GM18861 (cell line): Measurements from ENCODE around the gene NTN4.
"Not testable (repeated sequence)": the region's sequence is repeated elsewhere in the genome, so short reads cannot be mapped to it uniquely, and the experiment has no call there.

ENCODE experiments used
- ATAC-seq: cut with Tn5 transposase; IDR thresholded peaks from one replicate; pipeline ENCODE4 v1.9.1; 2021; ENCODE audit not compliant: unreplicated experiment

NTN4 gene

DNA sequence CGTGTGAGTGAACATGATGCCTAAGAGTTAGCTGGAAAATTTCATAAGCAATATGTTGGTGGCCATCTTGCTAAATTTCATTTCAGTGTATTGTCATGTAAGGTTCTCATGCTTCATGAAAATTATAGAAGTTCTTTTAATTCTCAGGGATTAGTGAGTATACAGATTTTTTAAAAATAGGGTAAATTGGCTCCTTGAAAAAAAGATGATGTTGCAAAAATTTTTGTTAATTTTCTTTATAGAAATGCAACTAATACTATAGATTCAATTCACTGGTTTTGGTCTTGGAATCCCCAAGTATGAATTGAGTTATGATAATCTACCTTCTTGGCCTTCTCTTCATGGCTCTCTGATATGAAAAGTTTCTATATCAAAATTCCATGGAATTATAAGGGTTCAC, 75.4 kb downstream of the NTN4 start:
- no peak for ATAC-seq

- ATAC-seq, result no peak
Observed at GRCh38 chr12:95712269-95712668, 78.3 kb downstream of the NTN4 start.

- ATAC-seq, result no peak
Observed at GRCh38 chr12:95710386-95710785, 80.2 kb downstream of the NTN4 start.

- ATAC-seq, result no peak
Observed at GRCh38 chr12:95709152-95709551, 81.4 kb downstream of the NTN4 start.

- ATAC-seq, result no peak
Observed at GRCh38 chr12:95705143-95705542, 85.4 kb downstream of the NTN4 start.

DNA sequence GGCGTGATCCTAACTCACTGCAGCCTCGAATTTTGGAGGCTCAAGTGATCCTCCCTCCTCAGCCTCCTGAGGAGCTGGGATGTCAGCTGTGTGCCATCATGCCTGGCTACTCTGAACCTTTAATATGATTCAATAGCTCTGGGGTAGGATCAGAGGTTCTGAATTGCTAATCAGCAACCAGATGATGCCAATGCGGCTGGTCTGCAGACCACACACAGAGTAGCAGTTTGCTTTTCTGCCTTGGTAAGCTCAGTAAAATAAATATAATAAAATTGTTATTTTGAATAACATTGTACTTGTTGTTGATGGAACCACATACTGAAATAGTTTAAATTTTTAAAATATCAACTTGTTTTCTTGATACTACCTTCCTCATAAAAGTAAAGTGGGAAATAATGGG, 86.6 kb downstream of the NTN4 start:
- no peak for ATAC-seq

- ATAC-seq, result no peak
Observed at GRCh38 chr12:95701722-95702418, 88.7 kb downstream of the NTN4 start.

- no peak for ATAC-seq
Observed at GRCh38 chr12:95701275-95701674, 89.3 kb downstream of the NTN4 start.

DNA sequence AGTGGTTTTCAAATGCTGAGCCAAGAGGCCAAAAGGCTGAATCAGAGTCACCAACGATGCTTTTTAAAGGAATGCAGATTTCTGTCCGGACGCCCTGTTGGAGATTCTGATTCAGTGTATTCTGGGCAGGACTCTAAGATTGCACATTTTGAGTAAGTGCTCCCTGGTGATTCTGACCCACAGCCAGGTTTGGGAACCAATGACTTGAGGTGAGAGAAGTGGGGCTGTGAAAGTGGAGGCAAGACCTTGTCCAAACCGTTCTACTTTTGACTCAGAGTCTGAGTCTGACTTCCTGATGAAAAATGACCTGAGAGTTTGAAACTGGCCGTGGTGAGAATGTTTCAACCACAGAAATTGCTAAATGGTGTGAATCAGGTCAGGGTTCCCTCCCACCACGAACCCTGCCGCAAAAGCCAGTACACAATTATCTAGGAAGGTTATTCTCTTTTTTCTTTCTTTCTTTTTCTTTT, 90.2 kb downstream of the NTN4 start:
- ATAC-seq, result peak; percentile 97

- ATAC-seq, result no peak
Observed at GRCh38 chr12:95699579-95699978, 91.0 kb downstream of the NTN4 start.

DNA sequence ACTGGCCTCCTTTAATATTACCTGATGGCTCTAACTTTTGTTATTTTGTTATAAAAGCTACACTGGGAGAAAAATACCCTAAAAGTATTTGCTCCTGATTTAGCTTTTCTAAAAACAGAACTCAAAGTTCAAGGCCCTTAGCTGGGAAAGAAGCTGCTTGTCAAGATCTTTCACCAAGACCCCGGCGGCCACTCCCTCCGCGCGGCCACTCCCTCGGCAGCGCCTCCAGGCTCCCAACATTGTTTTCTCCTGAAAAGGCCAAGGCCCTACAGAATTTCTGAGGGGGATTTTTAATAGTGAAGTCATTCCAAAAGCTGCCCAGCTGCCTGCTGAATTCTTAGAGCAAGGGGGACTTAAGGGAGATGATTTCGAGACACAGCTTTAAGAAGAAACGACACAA, 96.4 kb downstream of the NTN4 start:
- ATAC-seq, result no peak

GRCh38 chr12:95693689-95694088, 96.9 kb downstream of the NTN4 start:
- no peak for ATAC-seq

DNA sequence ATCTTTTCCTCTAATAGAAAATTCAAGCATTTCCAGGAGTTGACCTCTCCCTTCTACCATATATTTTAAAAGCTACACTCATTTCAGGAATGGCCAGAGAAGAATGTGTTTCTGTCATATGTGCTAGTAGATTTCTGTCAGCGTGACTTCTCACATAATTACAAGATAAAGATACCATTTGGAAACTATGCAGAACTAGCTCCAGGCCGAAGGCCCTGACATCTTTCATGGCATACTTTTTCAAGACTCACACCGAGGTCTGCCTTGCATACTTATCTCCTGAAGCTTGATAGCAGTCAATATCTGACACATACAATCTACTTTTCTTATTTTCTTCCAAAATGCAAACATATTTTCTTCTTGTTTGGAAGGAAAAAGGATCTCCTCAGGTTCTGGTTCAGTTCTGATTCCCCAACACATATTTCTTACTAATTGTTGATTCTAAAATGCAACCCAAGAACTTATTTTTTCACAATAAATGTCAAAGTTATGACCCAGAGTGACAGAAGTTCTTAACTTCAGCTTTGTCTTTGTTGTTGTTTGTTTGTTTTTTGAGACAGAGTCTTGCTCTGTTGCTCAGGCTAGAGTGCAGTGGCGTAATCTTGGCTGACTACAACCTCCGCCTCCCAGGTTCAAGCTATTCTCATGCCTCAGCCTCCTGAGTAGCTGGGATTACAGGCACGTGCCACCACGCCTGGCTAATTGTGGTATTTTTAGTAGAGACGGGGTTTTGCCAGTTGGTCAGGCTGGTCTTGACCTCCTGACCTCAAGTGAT, 99.5 kb downstream of the NTN4 start:
- ATAC-seq, result no peak

DNA sequence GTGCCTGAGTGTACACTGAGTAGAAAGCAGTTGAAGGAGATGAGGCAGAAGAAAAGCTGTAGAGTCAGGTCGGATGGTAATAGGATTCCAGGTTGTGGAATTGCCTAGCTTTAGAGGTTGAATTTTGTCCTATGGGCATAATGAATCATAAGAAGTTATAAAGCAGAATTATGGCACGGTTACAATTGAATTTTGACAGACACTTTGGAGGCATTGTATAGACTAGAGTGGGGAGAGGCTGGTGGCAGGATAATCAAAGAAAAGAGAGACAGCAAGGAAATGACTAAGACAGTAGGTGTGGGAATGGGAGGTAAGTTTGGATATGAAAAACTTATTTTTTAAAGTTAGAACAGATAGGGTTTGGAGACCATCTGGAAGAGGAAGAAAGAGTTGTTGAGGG, 102.6 kb downstream of the NTN4 start:
- ATAC-seq, result no peak

DNA sequence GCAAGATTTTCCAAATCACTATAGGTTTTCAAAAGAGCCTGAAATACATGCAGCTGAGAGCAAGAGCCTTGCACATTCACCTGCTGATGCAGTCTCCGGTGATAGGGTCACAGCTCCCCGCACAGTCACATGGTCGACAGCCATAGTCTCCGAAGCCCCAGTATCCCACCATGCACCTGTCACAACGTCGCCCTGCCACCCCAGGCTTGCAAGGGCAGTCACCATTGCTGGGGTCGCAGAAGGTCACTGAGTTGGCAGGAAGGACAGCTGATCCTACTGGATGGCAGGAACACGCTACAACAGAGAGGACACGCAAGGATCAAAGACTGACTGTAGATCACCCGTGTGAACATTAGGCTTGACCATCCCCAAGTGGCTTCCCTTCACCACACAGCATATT, 107.1 kb downstream of the NTN4 start:
- ATAC-seq, result no peak

- no peak for ATAC-seq
Observed at GRCh38 chr12:95681210-95681765, 109.3 kb downstream of the NTN4 start.

DNA sequence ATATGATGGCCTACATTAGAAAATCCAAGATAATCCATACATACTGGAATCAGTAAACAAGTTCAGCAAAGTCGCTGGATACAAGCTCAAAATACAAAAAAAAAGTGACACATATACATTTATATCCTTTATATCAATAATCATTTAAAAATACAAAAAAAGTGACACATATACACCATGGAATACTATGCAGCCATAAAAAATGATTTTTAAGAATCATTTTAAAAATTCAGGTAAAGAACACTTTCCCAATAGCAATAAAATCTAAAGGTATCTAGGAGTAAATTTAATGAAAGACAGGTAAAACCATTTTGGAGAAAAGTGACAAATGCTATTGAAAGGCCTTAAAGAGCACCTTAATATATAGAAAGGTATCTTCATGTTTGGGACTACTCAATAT, 111.9 kb downstream of the NTN4 start:
- ATAC-seq, result no peak

GRCh38 chr12:95677782-95678181, 112.8 kb downstream of the NTN4 start:
- not testable (repeated sequence) for ATAC-seq

- no peak for ATAC-seq
Observed at GRCh38 chr12:95674631-95675030, 115.9 kb downstream of the NTN4 start.

DNA sequence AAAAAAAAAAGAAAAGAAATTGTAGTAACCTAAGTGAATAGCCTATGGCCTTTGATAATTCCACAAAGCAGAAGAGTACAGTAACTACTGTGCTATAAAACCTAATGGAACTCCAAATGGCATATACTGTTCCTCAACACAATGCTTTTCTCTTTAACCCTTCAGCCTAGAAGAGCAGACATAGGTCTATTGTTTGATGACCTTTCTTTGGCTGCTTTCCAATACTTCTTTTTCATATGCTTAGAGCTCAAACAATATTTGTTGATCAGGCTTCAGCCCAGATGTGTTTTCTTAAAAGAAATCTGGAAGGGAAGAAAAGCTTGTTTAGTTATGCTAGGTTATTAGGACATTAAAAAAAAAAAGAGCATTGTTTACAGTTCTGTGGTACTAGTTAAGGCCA, 116.4 kb downstream of the NTN4 start:
- no peak for ATAC-seq

- no peak for ATAC-seq
Observed at GRCh38 chr12:95673576-95673975, 117.0 kb downstream of the NTN4 start.

GRCh38 chr12:95672166-95672565, 118.4 kb downstream of the NTN4 start:
- no peak for ATAC-seq
